Nephron progenitor cell (in vitro differentiated cells): ENCODE measurements around the gene DES.

Experiments used
- DNase-seq: peaks from one replicate; pipeline ENCODE4 v3.0.0; 2021
- H3K27ac Mint-ChIP-seq: 2 replicates; pipeline ENCODE4 v1.8.0; 2021; ENCODE audit warnings: mild to moderate bottlenecking, moderate library complexity, mixed read lengths
- H3K27me3 Mint-ChIP-seq: 2 replicates; pipeline ENCODE4 v1.8.0; 2021; ENCODE audit warnings: mild to moderate bottlenecking, low read depth, mixed read lengths; ENCODE audit not compliant: poor library complexity
- H3K36me3 Mint-ChIP-seq: 2 replicates; pipeline ENCODE4 v1.8.0; 2021; ENCODE audit warnings: low read depth, mixed read lengths
- H3K4me1 Mint-ChIP-seq: 2 replicates; pipeline ENCODE4 v1.8.0; 2021; ENCODE audit warnings: mixed read lengths
- H3K4me3 Mint-ChIP-seq: 2 replicates; pipeline ENCODE4 v1.8.0; 2021; ENCODE audit warnings: mild to moderate bottlenecking, moderate library complexity, mixed read lengths
- H3K9me3 Mint-ChIP-seq: 2 replicates; pipeline ENCODE4 v1.8.0; 2021; ENCODE audit warnings: mild to moderate bottlenecking, moderate library complexity, mixed read lengths
- TF ChIP-seq, protein P1 (sequence below): fragments of 200-600 bp; sonication (generic); IDR thresholded peaks from 2 replicates; pipeline ENCODE4 v1.5.0; 2021; ENCODE audit warnings: antibody characterized with exemption

The DES gene

DNA sequence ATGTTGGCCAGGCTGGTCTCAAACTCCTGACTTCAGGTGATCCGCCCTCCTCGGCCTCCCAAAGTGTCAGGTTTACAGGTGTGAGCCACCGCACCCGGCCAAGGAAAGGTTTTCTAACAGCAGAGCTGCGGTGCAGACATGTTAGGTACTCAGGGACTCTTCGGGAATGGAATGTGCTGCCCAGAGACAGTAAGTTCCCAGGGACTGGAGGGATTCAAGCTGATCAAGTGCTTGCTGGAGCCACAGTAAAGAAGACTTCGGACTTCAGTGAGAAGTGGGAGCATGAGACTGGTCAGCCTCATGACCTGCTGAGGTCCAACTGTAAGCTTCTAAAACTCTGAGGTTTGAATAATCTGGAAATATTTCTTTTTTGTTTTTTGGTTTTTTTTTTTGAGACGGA, 7.8 kb upstream of the DES start:
- no peak overlapping the region for H3K4me3 Mint-ChIP-seq
- H3K4me1 Mint-ChIP-seq: peaks cover 30% of the 10 kb centered on the region
- DNase-seq: no peak
- TF ChIP-seq, protein P1, sequence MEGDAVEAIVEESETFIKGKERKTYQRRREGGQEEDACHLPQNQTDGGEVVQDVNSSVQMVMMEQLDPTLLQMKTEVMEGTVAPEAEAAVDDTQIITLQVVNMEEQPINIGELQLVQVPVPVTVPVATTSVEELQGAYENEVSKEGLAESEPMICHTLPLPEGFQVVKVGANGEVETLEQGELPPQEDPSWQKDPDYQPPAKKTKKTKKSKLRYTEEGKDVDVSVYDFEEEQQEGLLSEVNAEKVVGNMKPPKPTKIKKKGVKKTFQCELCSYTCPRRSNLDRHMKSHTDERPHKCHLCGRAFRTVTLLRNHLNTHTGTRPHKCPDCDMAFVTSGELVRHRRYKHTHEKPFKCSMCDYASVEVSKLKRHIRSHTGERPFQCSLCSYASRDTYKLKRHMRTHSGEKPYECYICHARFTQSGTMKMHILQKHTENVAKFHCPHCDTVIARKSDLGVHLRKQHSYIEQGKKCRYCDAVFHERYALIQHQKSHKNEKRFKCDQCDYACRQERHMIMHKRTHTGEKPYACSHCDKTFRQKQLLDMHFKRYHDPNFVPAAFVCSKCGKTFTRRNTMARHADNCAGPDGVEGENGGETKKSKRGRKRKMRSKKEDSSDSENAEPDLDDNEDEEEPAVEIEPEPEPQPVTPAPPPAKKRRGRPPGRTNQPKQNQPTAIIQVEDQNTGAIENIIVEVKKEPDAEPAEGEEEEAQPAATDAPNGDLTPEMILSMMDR: no peak
- no peaks in the 10 kb centered on the region for H3K36me3 Mint-ChIP-seq
- peaks cover 13% of the 10 kb centered on the region for H3K27me3 Mint-ChIP-seq
- H3K27ac Mint-ChIP-seq: no peak overlapping the region
- H3K9me3 Mint-ChIP-seq: peaks cover 23% of the 10 kb centered on the region

DNA sequence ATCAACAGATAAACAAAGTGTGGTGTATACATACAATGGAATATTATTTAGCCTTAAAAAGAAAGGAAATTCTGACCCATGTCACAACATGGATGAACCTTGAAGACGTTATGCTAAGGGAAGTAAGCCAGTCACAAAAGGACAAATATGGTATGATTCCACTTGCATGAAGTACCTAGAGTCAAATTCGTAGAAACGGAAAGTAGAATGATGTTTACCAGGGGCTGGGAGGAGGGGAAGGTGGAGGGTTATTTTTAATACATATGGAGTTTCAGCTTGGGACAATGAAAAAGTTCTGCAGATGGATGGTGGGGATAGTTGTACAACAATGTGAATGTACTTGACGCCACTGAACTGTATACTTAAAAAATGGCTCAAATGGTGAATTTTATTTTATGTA, 3.3 kb upstream of the DES start:
- H3K36me3 Mint-ChIP-seq: no peaks in the 10 kb centered on the region
- no peak overlapping the region for H3K4me3 Mint-ChIP-seq
- H3K4me1 Mint-ChIP-seq: peaks cover 20% of the 10 kb centered on the region
- peaks cover 20% of the 10 kb centered on the region for H3K9me3 Mint-ChIP-seq
- TF ChIP-seq, protein P1: no peak
- H3K27me3 Mint-ChIP-seq: peaks cover 25% of the 10 kb centered on the region
- DNase-seq: no peak
- H3K27ac Mint-ChIP-seq: no peak overlapping the region

DNA sequence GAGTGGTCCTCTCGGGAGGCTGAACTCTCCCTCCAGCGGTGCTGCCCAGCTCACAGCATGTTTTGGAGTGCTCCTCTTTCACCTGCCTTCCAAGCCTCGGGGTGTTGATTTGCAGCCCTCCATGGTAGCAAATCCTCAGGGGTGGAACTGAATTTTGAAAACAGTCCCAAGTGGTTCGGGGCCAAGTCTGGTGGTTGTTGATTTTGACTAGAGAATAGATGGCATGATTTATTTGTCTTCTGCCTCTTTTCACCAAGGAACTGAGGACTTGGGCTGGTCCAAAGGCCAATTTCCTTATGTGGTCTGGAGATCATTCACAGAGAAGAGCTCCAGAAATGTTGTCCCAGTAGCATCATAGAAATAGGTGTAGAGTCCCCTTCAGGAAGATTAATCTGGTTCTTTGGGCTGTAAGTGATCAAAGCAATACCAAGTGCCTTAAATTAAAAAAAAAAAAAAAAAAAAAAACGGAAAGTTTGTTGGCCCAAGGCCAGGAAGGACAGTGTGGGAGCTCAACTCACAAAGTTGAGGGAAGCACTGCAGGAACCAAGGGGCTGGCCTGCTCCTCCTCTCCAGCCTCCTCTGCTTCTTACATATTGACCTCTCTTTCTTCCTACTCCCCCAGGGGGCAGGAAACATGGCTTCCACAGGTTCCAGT, 2.5 kb upstream of the DES start:
- Mint-ChIP-seq H3K4me1 (peaks cover 22% of the 10 kb centered on the region), H3K27ac (no peak overlapping the region), H3K9me3 (peaks cover 20% of the 10 kb centered on the region), H3K36me3 (no peaks in the 10 kb centered on the region), H3K4me3 (no peak overlapping the region), H3K27me3 (peaks cover 27% of the 10 kb centered on the region)
- DNase-seq: no peak
- TF ChIP-seq, protein P1: no peak

DNA sequence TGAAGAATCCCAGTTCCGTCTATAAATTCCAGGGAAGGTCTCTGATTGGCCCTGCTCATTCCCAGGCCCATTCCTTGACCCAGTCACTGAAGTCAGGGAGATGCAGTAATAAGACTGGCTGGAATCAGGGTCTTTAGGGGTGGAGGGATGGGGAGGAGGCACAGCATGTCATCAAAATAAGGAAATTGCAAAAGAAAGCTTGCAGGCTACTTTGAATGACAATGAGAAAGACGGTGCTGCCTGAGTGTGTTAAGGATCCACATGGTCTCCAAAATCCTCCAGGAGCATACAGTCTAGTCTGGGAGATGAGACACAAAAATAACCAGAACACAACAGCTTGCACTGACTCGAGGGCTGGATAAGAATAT, 2.0 kb upstream of the DES start:
- H3K4me3 Mint-ChIP-seq: no peak overlapping the region
- peaks cover 27% of the 10 kb centered on the region for H3K27me3 Mint-ChIP-seq
- TF ChIP-seq, protein P1: no peak
- H3K27ac Mint-ChIP-seq: no peak overlapping the region
- no peak for DNase-seq
- H3K9me3 Mint-ChIP-seq: peaks cover 17% of the 10 kb centered on the region
- H3K4me1 Mint-ChIP-seq: peaks cover 22% of the 10 kb centered on the region
- H3K36me3 Mint-ChIP-seq: no peaks in the 10 kb centered on the region

DNA sequence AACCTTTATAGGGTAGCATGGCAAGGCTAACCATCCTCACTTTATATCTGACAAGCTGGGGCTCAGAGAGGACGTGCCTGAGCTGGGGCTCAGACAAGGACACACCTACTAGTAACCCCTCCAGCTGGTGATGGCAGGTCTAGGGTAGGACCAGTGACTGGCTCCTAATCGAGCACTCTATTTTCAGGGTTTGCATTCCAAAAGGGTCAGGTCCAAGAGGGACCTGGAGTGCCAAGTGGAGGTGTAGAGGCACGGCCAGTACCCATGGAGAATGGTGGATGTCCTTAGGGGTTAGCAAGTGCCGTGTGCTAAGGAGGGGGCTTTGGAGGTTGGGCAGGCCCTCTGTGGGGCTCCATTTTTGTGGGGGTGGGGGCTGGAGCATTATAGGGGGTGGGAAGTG, 1.2 kb upstream of the DES start:
- TF ChIP-seq, protein P1: no peak
- DNase-seq: no peak
- peaks cover 27% of the 10 kb centered on the region for H3K27me3 Mint-ChIP-seq
- peaks cover 22% of the 10 kb centered on the region for H3K4me1 Mint-ChIP-seq
- H3K4me3 Mint-ChIP-seq: no peak overlapping the region
- H3K27ac Mint-ChIP-seq: no peak overlapping the region
- H3K9me3 Mint-ChIP-seq: peaks cover 12% of the 10 kb centered on the region
- no peaks in the 10 kb centered on the region for H3K36me3 Mint-ChIP-seq

DNA sequence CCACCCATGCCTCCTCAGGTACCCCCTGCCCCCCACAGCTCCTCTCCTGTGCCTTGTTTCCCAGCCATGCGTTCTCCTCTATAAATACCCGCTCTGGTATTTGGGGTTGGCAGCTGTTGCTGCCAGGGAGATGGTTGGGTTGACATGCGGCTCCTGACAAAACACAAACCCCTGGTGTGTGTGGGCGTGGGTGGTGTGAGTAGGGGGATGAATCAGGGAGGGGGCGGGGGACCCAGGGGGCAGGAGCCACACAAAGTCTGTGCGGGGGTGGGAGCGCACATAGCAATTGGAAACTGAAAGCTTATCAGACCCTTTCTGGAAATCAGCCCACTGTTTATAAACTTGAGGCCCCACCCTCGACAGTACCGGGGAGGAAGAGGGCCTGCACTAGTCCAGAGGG, 803 bp upstream of the DES start:
- H3K27ac Mint-ChIP-seq: no peak overlapping the region
- DNase-seq: no peak
- H3K36me3 Mint-ChIP-seq: no peaks in the 10 kb centered on the region
- peaks cover 27% of the 10 kb centered on the region for H3K27me3 Mint-ChIP-seq
- H3K4me1 Mint-ChIP-seq: peaks cover 22% of the 10 kb centered on the region
- peaks cover 9% of the 10 kb centered on the region for H3K9me3 Mint-ChIP-seq
- TF ChIP-seq, protein P1: no peak
- no peak overlapping the region for H3K4me3 Mint-ChIP-seq
